Vagina (tissue), 2 donors: ENCODE data around the gene HRH3.

ENCODE experiments used
- POLR2A ChIP-seq, 2 donors: fragments of 450-650 bp; IDR thresholded peaks; one replicate each; pipeline ENCODE4 v1.6.1; 2017; ENCODE audit warnings: antibody characterized with exemption in 2 of 2, mild to moderate bottlenecking in 2 of 2, moderate library complexity in 2 of 2
- POLR2AphosphoS5 ChIP-seq, 2 donors: sonication (generic); formaldehyde crosslinking; IDR thresholded peaks; one replicate each; pipeline ENCODE4 v1.9.0; 2017; ENCODE audit warnings: antibody characterized with exemption in 2 of 2, mild to moderate bottlenecking in 2 of 2, low read depth in 1 of 2; ENCODE audit not compliant: insufficient read depth in 1 of 2
- TF ChIP-seq, protein P1 (sequence below), 3 experiments: fragments of 450-650 bp in 2 of 3; fragments of 200-600 bp in 1 of 3; sonication (generic) in 1 of 3; IDR thresholded peaks; one replicate each; pipeline ENCODE4 v1.5.1; 2017 to 2019; ENCODE audit warnings: antibody characterized with exemption in 3 of 3, mild to moderate bottlenecking in 2 of 3, moderate library complexity in 2 of 3

DNA sequence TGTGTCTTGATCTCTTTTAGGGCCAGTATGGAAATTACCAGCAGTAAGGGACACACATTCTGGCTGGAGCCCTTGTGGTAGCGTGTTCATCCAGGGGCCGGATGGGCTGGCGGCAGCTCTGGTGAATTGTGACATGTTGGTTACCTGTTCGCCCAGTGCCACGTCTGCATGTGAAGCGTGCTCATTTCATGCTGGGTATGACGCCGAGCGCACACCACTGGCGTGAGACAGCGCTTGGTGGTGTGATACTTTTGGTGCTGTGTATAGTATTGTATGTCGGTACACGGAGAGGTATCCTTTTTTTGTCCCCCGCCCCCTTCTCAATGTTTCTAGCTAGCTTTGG is 40.9 kb downstream of the HRH3 start:
- TF ChIP-seq POLR2A (IDR thresholded peaks at IDR 0.05) (no peak), POLR2AphosphoS5 (IDR thresholded peaks at IDR 0.05; ENCODE audit: insufficient read depth in 1 of 2, low read depth in 1 of 2) (no peak)
- TF ChIP-seq, protein P1, sequence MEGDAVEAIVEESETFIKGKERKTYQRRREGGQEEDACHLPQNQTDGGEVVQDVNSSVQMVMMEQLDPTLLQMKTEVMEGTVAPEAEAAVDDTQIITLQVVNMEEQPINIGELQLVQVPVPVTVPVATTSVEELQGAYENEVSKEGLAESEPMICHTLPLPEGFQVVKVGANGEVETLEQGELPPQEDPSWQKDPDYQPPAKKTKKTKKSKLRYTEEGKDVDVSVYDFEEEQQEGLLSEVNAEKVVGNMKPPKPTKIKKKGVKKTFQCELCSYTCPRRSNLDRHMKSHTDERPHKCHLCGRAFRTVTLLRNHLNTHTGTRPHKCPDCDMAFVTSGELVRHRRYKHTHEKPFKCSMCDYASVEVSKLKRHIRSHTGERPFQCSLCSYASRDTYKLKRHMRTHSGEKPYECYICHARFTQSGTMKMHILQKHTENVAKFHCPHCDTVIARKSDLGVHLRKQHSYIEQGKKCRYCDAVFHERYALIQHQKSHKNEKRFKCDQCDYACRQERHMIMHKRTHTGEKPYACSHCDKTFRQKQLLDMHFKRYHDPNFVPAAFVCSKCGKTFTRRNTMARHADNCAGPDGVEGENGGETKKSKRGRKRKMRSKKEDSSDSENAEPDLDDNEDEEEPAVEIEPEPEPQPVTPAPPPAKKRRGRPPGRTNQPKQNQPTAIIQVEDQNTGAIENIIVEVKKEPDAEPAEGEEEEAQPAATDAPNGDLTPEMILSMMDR (IDR thresholded peaks at IDR 0.05) = no peak
